Stimulated activated CD8-positive, alpha-beta memory T cell treated with anti-CD3 and anti-CD28 coated beads, Interleukin-7, amount 100 ng/mL, for 1 hour (primary cell): ENCODE data around the gene PRKAG1.
A peak's percentile ranks its signal among the peaks of the same experiment; 100 is the strongest.

Experiments used
- DNase-seq, 2 donors: peaks; one replicate each; pipeline ENCODE4 v3.0.0-alpha.2; 2020; ENCODE audit warnings: low read depth in 2 of 2

The PRKAG1 gene

GRCh38 chr12:49049566-49050224 is 31.1 kb upstream of the PRKAG1 start:
- DNase-seq, result no peak

- no peak for DNase-seq
Observed at GRCh38 chr12:49048953-49049352, 30.4 kb upstream of the PRKAG1 start.

GRCh38 chr12:49046129-49046895 is 27.7 kb upstream of the PRKAG1 start:
- DNase-seq, result no peak

GRCh38 chr12:49044660-49045059 is 26.1 kb upstream of the PRKAG1 start:
- no peak for DNase-seq

- peak; percentile 56 to 71 for DNase-seq
Observed at GRCh38 chr12:49043856-49044258, 25.3 kb upstream of the PRKAG1 start.

- no peak for DNase-seq
Observed at GRCh38 chr12:49043241-49043640, 24.7 kb upstream of the PRKAG1 start.

GRCh38 chr12:49041881-49042484 is 23.4 kb upstream of the PRKAG1 start:
- no peak for DNase-seq

GRCh38 chr12:49041036-49041880 is 22.7 kb upstream of the PRKAG1 start:
- DNase-seq, result no peak

- DNase-seq, result no peak
Observed at GRCh38 chr12:49040364-49040855, 21.8 kb upstream of the PRKAG1 start.

GRCh38 chr12:49039421-49040363 is 21.1 kb upstream of the PRKAG1 start:
- no peak for DNase-seq

GRCh38 chr12:49038291-49038955 is 19.8 kb upstream of the PRKAG1 start:
- no peak for DNase-seq

- no peak for DNase-seq
Observed at GRCh38 chr12:49037947-49038237, 19.3 kb upstream of the PRKAG1 start.

- DNase-seq, result no peak
Observed at GRCh38 chr12:49037111-49037946, 18.8 kb upstream of the PRKAG1 start.

- DNase-seq, result no peak
Observed at GRCh38 chr12:49036029-49036428, 17.5 kb upstream of the PRKAG1 start.

- DNase-seq, result no peak
Observed at GRCh38 chr12:49034286-49034622, 15.7 kb upstream of the PRKAG1 start.

GRCh38 chr12:49033611-49034285 is 15.2 kb upstream of the PRKAG1 start:
- DNase-seq, result no peak

GRCh38 chr12:49032679-49033447 is 14.3 kb upstream of the PRKAG1 start:
- DNase-seq, result no peak

- no peak for DNase-seq
Observed at GRCh38 chr12:49032276-49032675, 13.7 kb upstream of the PRKAG1 start.
